Activated CD4-positive, alpha-beta T cell treated with anti-CD3 and anti-CD28 coated beads, Interleukin-2, Interleukin-4, amounts not matched to agents 100 ng/mL and 50 ng/mL, durations not matched to agents 16 hours and 8 hours (primary cell): ENCODE measurements around the gene TSPEAR.
"Not testable (repeated sequence)": the region's sequence is repeated elsewhere in the genome, so short reads cannot be mapped to it uniquely, and the experiment has no call there.

Source experiments
- DNase-seq: peaks from one replicate; pipeline ENCODE4 v3.0.0-alpha.2; 2020; ENCODE audit warnings: low spot score

TSPEAR gene

DNA sequence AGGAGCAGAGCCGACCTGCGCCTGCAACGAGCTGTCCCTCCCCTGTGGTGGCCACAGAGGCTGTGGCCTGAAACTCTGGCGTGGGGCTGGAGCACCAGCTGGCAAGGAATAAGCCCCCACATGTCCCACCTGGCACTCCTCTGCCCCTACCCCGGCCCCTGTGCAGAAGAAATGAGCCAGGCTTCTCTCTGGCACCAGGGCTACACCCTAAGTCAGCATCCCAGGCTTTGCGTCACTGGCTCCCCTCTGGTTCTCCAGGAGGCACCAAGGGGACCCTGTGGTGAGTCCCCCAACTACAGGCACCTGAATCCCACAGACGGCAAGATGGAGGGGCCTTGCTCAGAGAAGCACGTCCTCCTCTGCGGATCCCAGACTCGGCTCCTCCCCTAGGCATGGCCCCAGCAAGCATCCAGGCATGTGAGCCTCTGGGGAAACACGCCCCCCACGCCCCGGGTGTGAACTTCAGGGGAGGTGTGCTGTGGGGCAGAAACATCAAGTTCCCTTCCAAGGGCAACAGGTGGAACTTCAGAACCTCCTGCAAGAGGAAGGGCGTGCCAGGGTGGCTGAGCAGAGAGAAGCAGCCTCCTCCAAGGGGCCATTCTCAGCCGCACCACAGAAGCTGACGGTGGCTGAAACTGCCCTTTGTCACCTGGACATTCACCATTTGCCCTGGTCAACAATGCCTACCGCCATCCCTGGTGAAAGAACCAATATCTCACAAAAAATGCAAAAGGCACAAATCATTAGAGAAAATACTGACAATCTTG, 108.1 kb downstream of the TSPEAR start:
- no peak for DNase-seq

- no peak for DNase-seq
Measured at GRCh38 chr21:44602463-44602850, 108.9 kb downstream of the TSPEAR start.

DNA sequence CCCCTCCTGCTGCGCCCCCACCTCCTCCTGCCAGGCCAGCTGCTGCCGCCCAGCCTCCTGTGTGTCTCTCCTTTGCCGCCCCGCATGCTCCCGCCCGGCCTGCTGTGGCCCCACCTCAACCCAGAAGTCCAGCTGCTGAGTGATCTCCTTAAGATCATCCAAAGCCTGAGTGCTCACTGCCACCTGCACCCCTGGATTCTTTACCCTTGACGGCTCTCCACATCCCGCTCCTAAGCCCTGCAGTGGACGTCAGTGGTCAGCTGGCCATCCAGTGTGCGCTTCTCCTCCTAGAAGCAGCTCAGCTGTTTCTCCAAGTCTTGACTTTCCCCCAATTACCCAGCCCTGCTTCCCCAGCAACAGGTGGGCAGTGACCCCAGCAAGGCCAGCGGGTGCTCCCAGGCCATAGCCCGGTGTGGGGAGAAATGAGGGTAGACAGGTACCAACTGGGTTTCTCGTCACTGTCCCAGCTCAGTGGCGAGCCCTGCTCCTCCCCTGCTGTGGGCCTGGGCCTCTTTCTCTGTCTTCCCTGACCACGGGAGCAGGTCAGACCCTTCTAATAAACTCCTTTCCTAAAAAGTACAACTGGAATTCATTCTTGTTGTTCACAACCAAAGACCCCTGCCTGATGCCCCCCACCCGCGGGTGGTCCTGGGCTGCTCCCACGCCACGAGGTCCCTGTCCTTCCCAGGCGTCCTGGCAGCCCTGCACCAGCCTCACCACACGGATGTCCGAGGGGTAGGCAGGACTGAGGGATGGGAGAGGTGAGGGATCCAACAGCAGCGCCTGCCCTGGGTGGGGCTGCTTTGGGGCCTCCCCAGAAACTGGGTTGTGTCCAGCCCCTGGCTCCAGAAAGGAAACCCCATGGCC, 109.5 kb downstream of the TSPEAR start:
- no peak for DNase-seq

DNA sequence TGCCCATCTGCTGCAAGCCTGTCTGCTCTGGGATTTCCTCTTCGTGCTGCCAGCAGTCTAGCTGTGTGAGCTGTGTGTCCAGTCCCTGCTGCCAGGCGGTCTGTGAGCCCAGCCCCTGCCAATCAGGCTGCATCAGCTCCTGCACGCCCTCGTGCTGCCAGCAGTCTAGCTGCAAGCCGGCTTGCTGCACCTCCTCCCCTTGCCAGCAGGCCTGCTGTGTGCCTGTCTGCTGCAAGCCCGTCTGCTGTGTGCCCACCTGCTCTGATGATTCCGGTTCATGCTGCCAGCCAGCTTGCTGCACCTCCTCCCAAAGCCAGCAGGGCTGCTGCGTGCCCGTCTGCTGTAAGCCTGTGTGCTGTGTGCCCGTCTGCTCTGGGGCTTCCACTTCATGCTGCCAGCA, 110.3 kb downstream of the TSPEAR start:
- not testable (repeated sequence) for DNase-seq

DNA sequence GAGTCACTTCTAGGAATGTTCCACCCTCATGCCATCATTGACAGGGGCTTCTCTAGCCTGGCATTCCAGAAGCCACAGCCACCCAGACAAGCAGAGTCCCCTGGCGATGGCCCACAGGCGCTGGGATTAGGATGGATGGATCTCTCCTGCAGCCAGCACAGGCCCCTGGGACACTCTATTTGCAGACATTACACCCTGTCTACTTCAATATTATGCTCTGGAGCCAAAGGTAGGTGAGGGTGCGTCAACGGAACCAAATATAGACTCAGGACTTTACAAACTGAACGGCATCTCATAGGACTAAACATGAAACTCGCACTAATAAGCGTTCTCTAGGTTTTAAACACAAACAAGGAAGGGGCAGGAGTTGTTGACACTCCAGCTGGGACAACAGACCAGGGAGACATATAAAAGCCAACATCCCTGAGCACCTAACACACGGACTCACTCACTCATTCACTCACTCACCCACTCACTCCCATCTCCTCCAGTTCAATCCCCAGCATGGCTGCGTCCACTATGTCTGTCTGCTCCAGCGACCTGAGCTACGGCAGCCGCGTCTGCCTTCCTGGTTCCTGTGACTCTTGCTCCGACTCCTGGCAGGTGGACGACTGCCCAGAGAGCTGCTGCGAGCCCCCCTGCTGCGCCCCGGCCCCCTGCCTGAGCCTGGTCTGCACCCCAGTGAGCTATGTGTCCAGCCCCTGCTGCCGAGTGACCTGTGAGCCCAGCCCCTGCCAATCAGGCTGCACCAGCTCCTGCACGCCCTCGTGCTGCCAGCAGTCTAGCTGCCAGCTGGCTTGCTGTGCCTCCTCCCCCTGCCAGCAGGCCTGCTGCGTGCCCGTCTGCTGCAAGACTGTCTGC, 111.0 kb downstream of the TSPEAR start, which contains the start of gene KRTAP10-7:
Gene KRTAP10-7, plus strand, starts transcription at position 480 of the 861 bp plus-strand sequence. Its CDS starts 25 bp downstream, at position 505.
- not testable (repeated sequence) for DNase-seq

- no peak for DNase-seq
Measured at GRCh38 chr21:44599264-44600029, 111.9 kb downstream of the TSPEAR start.

DNA sequence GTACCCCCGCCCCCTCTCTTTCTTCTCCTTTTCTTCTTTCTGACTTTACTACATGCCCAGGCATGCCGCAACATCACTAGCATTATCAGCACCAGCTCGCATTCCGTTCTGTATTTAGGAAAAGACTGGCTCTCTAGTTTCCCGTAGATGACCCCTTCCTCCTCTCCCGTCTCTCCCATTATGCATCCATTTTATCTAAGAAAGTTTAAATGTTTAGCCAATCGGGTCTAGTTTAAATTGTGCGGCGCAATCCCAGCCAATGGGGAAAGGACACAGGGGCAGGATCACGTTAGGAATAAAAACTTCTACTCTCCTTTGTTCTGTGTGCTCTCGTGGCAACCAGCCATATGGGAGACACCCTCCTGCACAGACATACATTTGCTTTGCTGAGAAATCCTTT, 113.3 kb downstream of the TSPEAR start:
- DNase-seq, result no peak

- DNase-seq, result no peak
Measured at GRCh38 chr21:44596068-44596725, 115.2 kb downstream of the TSPEAR start.

GRCh38 chr21:44595524-44595923, 115.8 kb downstream of the TSPEAR start:
- DNase-seq, result no peak

- DNase-seq, result no peak
Measured at GRCh38 chr21:44594406-44594916, 116.9 kb downstream of the TSPEAR start.

- no peak for DNase-seq
Measured at GRCh38 chr21:44593598-44594405, 117.6 kb downstream of the TSPEAR start.

DNA sequence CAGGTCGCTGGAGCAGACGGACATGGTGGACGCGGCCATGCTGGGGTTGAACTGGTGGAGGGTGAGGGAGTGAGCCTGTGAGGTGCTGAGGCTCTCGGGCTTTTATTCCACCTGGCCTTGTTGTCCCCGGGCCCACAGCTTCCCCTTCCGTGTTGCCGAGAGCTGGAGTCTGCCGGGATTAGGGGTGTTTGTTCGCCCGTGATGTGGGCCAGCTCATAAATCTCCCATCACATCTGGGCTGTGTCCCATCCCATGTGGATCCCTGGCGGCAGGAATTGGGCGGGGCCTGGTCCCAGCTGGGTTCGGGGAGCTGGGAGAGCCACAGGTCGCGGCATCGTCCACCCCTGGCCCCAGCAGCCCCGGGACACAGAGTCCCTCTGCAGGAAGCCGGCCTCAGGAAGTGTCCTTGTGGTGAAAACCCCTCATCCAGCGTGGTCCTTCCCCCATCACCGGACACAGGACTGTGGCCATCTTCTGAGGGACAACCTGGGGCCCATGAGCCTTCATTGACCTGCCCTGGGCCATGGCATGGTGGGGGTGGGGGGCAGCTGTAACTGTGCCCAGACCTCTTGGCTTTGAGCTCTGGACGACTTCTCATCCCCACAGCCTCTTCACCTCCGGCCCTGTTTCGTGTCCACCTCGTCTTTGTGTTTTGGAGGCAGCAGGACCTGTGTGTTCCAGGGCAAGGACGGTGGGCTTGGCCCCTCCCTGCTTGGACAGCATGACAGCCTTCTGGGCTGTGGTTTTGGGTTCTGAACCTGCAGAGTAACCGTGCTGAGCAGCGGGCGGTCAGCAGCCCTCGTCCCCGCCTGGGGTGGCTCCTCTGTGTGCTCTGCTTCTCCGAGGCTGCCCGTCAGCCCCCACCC, 118.7 kb downstream of the TSPEAR start, which contains the start of gene KRTAP10-6:
Gene KRTAP10-6, minus strand, starts transcription at position 60 of the 866 bp plus-strand sequence. Its CDS starts 21 bp downstream, at position 39.
- no peak for DNase-seq

DNA sequence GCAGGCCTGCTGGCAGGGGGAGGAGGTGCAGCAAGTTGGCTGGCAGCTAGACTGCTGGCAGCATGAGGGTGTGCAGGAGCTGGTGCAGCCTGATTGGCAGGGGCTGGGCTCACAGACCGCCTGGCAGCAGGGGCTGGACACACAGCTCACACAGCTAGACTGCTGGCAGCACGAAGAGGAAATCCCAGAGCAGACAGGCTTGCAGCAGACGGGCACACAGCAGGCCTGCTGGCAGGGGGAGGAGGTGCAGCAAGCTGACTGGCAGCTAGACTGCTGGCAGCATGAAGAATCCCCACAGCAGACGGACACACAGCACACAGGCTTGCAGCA, 119.6 kb downstream of the TSPEAR start:
- not testable (repeated sequence) for DNase-seq

GRCh38 chr21:44590897-44591800, 120.2 kb downstream of the TSPEAR start:
- DNase-seq, result not testable (repeated sequence)

DNA sequence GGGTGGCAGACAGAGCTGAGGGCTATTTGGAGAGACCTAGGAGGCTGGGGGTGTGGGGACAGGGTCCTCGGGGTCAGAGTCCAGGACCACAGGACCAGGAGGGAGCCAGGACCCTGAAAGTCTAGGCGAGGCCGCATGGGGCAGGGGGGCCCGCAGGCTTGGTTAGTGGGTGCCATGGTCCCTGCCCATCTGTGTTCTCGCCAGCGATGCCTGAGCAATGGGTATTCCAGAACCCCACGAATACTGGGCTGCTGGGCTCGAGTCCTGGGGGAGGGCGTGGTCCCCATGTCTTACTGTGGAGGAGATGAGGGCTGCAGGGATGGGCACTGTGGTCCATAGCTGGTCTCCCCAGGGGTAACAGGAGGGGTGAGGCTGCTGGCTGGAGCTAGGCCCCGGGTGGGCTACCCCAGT, 121.1 kb downstream of the TSPEAR start:
- no peak for DNase-seq

GRCh38 chr21:44589586-44590305, 121.6 kb downstream of the TSPEAR start:
- DNase-seq, result no peak

- DNase-seq, result no peak
Measured at GRCh38 chr21:44589094-44589493, 122.3 kb downstream of the TSPEAR start.
